ENCODE measurements around the gene SZT2.

DNA sequence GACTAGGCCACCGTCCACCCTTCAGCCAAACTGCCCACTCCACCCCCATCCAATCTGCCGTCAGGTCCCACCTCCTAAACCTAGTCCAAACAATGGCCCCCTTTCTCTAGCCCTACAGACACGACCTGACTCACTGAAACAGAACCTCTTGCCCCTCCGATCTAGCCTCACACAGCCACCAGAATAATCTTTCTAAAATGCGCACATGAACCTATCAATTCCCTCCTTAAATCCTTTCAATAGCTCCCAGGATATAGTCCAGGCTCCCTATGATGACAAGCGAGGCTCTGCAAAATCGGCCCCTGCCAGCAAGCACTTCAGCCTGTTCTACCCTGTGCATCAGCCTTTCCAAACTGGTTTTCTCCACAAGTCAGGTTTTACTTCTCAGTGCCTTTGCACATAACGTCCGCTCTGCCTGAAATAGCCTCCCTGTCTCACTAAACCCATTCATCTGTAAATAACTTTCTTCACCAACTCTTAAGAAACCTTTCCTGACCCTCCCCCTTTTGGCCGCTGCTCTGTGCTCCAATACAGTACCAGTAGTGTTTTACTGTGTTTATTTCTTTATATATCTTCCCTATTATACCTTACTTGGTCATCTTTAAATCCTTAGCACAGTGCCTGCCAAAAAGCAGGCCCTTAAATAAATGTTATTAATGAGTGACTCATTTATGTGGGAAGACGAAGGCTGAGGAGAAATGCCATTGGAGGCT, 39.9 kb upstream of the SZT2 start:
- no peak for TF ChIP-seq EZH2 (IDR thresholded peaks at IDR 0.05; ENCODE audit: borderline replicate concordance, low read depth, low read length, severe bottlenecking)
- TF ChIP-seq, protein P1, sequence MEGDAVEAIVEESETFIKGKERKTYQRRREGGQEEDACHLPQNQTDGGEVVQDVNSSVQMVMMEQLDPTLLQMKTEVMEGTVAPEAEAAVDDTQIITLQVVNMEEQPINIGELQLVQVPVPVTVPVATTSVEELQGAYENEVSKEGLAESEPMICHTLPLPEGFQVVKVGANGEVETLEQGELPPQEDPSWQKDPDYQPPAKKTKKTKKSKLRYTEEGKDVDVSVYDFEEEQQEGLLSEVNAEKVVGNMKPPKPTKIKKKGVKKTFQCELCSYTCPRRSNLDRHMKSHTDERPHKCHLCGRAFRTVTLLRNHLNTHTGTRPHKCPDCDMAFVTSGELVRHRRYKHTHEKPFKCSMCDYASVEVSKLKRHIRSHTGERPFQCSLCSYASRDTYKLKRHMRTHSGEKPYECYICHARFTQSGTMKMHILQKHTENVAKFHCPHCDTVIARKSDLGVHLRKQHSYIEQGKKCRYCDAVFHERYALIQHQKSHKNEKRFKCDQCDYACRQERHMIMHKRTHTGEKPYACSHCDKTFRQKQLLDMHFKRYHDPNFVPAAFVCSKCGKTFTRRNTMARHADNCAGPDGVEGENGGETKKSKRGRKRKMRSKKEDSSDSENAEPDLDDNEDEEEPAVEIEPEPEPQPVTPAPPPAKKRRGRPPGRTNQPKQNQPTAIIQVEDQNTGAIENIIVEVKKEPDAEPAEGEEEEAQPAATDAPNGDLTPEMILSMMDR (IDR thresholded peaks at IDR 0.05; ENCODE audit: borderline replicate concordance, extremely low read depth, low read length, poor library complexity, severe bottlenecking), result no peak
